ENCODE measurements around the gene NBPF26. TPM values are rescaled to one million over a fixed set of nuclear protein-coding genes. Genes with fewer than 3 reads are reported as not detected.
"Not testable (repeated sequence)": the region's sequence is repeated elsewhere in the genome, so short reads cannot be mapped to it uniquely, and the experiment has no call there.

NBPF26 gene
- total RNA-seq, 1 donor from 2014 or later, result 27.1 TPM

DNA sequence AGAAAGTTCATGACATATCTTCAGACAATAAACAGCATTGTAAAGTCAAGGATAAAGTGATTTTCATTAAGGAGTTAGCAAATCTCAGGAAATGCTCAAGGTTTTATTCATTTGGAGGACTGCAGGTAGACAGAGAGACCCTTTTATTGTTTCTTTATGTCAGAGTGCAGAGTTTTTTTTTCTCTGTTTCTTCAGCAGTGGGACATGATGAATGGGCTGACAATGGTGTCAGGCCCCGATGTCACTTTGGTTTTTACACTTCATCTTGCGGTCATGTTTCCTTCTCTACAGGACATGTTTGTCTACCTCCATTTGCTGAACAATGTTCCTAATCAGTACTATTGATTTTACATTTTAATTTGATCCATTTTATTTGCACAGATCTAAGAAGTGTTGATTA lies 134.4 kb downstream of the NBPF26 start:
- DNase-seq (ENCODE audit: low spot score), result not testable (repeated sequence)

DNA sequence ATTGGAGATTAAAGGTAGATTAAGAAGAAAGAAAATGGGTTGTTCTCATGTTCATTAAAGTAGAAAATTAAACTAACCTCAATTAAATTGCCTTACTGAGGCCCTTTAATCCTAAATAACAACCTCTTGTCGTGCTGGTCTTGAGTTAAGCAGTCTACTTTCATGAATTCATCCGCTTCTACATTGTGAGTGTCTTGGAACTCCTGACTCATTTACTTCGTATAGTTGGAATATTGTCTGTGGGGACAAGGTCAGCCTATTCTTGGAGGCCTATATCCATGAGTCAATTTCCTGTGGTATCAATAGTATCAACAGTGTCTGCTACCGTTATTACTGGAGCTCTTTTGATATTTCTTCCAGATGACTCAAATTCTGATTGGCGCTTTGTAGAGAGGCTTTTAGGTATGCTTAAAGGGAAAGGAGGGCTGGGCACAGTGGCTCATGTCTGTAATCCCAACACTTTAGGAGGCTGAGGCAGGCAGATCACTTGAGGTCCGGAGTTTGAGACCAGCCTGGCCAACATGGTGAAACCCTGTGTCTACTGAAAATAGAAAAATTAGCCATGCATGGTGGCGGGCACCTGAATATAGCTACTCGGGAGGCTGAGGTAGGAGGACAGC lies 136.0 kb downstream of the NBPF26 start:
- DNase-seq (ENCODE audit: low spot score), result not testable (repeated sequence)

DNA sequence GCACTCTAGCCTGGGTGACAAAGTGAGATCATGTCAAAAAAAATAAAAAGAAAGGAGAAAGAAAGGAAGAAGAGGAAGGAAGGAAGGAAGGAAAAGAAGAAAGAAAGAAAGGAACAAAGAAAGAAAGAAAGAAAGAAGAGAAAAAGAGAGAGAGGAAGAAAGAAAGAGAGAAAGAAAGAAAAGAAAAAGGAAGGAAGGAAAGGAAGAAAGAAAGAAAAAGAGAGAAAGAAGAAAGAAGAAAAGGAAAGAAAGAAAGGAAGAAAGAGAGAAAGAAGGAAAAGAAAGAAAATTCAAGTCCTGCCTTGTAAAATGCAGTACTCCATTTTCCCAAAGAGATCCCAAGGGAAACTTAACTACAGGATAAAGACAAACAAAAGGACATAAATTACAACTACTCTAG lies 154.5 kb downstream of the NBPF26 start:
- DNase-seq (ENCODE audit: low spot score), result not testable (repeated sequence)

DNA sequence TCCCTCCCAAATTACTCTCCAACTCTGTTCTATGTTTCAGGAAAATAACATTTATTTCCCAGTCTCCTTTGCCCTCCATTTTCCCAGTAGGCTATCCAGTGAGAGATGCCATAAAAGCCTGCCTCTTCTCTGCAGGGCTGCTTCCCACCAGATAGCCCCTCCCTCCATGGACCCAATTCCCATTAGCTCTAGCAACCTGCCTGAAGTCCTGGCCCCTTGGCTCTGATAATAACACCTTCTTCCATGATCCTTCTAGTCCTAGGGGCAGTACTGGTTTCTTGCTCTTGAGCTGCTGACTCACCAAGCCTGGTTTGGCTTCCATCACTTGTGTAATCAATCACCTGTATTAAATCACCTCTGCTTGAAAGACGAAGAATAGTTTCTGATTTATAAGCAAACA lies 156.3 kb downstream of the NBPF26 start:
- not testable (repeated sequence) for DNase-seq (ENCODE audit: low spot score)

DNA sequence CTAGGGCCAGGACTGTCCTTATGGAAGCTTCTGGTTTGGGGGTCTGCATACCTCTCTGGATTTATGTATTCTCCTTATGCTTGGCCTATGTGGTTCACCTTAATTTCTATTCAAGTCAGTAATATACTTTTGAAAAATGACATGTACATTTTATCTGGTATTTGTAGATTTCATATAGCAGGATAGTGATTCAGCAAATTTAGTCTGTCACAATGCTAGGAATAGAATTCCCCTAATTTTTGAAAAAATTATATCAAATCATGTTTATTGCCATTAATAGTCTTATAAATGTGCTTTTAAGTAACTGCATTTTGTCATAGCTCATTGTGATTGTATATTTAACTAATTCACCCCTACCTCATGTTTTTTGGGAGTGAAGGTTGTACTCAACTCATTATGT lies 158.2 kb downstream of the NBPF26 start:
- not testable (repeated sequence) for DNase-seq (ENCODE audit: low spot score)

Other genes with a start within 250 kb of the NBPF26 start
- gene PPIAL4A, start 165.8 kb downstream of the NBPF26 start, total RNA-seq, result not detected